GM18511 (cell line): Measurements from ENCODE around the gene IL31.
"Not testable (repeated sequence)": the region's sequence is repeated elsewhere in the genome, so short reads cannot be mapped to it uniquely, and the experiment has no call there.

ENCODE experiments used
- ATAC-seq: cut with Tn5 transposase; IDR thresholded peaks from one replicate; pipeline ENCODE4 v1.9.1; 2021; ENCODE audit warnings: mild to moderate bottlenecking, moderate library complexity; ENCODE audit not compliant: unreplicated experiment

IL31 gene

DNA sequence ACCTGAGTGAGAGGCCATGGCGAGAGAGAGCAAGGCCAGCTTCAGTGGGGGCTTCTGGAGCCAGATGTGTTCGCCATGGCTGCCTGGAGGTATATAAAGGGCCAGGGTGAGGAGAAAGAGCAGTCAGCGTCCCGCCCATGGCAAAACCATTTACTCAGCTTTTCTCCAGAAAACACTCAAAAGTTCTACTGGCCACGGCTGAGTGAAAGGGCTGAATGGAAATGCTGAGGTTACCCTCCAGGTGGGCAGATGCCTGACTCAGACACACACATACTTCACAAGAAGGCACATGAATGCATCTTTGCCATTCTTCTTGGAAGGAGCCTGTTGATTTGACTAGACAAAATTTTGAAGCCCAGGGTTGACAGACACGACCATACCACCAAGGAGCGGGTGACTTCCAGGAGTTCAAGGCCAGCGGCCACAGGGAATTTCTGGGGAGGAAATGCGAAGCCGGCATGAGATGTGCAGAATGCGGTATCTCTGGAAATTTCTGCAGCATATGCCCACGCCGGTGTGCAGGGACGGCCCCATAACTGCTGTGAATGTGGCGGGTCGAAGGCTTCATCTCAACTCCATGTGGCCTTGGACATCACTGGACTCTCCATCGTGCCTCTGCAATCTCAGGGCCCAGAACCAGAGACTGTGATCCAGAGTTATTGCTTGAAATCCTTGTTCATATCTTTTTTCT, at the start of gene IL31:
IL31 (minus strand) TSS at position 67 of the 691 bp plus-strand sequence; CDS start at position 18, 49 bp downstream.
- no peak for ATAC-seq

GRCh38 chr12:122216445-122216844, 42.4 kb upstream of the IL31 start:
- no peak for ATAC-seq

GRCh38 chr12:122215771-122216170, 41.8 kb upstream of the IL31 start:
- no peak for ATAC-seq

GRCh38 chr12:122208073-122208820, 34.2 kb upstream of the IL31 start:
- ATAC-seq: no peak

GRCh38 chr12:122207391-122207790, 33.4 kb upstream of the IL31 start:
- ATAC-seq: no peak

DNA sequence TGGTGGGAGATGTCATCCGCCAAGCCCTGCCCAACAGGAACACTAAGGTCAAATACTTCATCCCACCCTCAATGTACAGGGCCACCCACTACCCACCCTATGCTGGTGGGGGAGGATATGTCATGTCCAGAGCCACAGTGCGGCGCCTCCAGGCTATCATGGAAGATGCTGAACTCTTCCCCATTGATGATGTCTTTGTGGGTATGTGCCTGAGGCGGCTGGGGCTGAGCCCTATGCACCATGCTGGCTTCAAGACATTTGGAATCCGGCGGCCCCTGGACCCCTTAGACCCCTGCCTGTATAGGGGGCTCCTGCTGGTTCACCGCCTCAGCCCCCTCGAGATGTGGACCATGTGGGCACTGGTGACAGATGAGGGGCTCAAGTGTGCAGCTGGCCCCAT, 33.0 kb upstream of the IL31 start:
- ATAC-seq: no peak

DNA sequence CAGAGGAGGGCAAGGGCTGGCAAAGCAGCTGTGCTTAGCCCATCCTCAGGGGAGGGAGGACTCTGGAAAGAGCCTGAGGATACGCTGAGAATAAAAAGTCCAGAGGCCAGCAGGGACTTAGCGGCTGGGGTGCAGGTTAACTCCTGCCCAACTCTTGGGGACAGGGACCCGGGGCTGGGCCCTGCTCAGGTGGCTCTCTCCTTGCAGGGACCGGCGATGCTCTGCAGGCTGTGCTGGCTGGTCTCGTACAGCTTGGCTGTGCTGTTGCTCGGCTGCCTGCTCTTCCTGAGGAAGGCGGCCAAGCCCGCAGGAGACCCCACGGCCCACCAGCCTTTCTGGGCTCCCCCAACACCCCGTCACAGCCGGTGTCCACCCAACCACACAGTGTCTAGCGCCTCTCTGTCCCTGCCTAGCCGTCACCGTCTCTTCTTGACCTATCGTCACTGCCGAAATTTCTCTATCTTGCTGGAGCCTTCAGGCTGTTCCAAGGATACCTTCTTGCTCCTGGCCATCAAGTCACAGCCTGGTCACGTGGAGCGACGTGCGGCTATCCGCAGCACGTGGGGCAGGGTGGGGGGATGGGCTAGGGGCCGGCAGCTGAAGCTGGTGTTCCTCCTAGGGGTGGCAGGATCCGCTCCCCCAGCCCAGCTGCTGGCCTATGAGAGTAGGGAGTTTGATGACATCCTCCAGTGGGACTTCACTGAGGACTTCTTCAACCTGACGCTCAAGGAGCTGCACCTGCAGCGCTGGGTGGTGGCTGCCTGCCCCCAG, 32.3 kb upstream of the IL31 start:
- ATAC-seq: no peak

- ATAC-seq: no peak
Measured at GRCh38 chr12:122205053-122205925, 31.3 kb upstream of the IL31 start.

GRCh38 chr12:122204167-122205052, 30.4 kb upstream of the IL31 start:
- ATAC-seq: no peak

- ATAC-seq: no peak
Measured at GRCh38 chr12:122203301-122204166, 29.5 kb upstream of the IL31 start, which contains the start of gene B3GNT4. TSS of gene B3GNT4 (plus strand) at chr12:122203709. CDS start at chr12:122204619, 910 bp downstream.

GRCh38 chr12:122202811-122203210, 28.8 kb upstream of the IL31 start:
- not testable (repeated sequence) for ATAC-seq

- ATAC-seq: no peak
Measured at GRCh38 chr12:122202017-122202416, 28.0 kb upstream of the IL31 start.

DNA sequence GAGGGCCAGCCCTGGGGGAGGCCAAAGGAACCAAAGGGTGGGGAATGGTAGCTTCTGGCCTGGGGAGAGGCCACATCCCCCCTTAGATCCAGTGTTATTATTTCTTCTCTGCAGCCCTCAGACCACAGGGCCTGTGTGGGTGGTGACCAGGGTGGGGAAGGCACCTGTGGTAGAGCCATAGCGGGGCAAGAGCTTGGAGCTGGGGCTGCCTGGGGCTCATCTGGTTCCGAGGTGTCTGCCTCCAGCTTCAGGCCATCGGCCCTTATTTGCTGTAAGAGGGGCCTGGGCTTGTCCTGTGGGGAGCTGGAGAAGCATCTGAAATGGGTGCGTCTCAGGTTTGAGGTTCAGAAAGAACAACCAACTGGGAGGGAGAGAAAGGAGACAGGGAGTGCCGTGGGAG, 27.4 kb upstream of the IL31 start:
- ATAC-seq: no peak

GRCh38 chr12:122200541-122201175, 26.6 kb upstream of the IL31 start:
- ATAC-seq: no peak

DNA sequence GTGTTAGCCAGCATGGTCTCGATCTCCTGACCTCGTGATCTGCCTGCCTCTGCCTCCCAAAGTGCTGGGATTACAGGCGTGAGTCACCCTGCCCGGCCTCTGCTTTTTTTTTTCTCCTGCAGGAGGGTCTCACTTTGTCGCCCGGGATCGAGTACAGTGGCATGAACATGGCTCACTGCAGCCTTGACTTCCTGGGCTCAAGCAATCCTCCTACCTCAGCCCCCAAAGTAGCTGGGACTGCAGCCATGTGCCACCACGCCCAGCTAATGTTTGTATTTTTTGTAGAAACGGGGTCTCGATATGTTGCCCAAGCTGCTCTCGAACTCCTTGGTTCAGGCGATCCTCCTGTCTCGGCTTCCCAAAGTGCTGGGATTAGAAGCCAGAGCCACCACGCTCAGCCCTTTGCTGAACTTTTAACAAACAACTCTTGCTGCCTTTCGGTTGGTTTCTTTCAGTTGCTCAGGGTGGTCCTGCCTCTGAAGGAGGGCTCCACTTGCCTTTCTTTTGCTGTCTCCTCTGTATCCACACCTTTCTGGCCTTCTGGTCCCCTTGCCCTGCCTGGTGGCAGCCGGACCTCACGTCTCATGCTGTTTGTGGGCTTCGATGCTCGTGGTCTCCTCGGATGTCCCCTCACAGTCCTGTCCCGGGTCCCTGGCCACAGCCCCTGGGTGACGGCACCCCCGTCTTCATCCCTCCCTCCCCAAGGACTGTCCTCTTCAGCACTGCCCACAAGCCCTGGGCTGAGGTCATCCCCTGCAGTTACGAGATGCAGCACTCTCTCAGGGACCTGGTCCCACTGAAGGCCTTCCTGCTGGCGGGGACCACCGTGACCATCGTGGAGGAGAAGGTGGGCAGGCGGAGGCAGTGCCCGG, 25.7 kb upstream of the IL31 start:
- ATAC-seq: no peak

- ATAC-seq: no peak
Measured at GRCh38 chr12:122197612-122197966, 23.6 kb upstream of the IL31 start.

- ATAC-seq: no peak
Measured at GRCh38 chr12:122195405-122195804, 21.4 kb upstream of the IL31 start.
